Activated naive CD8-positive, alpha-beta T cell treated with anti-CD3 and anti-CD28 coated beads, Interleukin-2, amount 50 U/mL, for 24 hours (primary cell): ENCODE results near the gene AMOTL1.

ENCODE experiments used
- ATAC-seq: fragments of 150-1000 bp; cut with Tn5 transposase; one replicate; pipeline ENCODE4 v1.10.0; 2021
- DNase-seq: peaks from one replicate; pipeline ENCODE4 v3.0.0; 2021
- H3K27ac Mint-ChIP-seq: one replicate; pipeline ENCODE4 v1.8.0; 2021; ENCODE audit warnings: mild to moderate bottlenecking, mixed read lengths
- H3K27me3 Mint-ChIP-seq: one replicate; pipeline ENCODE4 v1.8.0; 2021; ENCODE audit warnings: mixed read lengths
- H3K36me3 Mint-ChIP-seq: one replicate; pipeline ENCODE4 v1.8.0; 2021; ENCODE audit warnings: low read depth, mixed read lengths
- H3K4me1 Mint-ChIP-seq: one replicate; pipeline ENCODE4 v1.8.0; 2021; ENCODE audit warnings: mixed read lengths
- H3K4me3 Mint-ChIP-seq: one replicate; pipeline ENCODE4 v1.8.0; 2021; ENCODE audit warnings: mild to moderate bottlenecking, moderate library complexity, mixed read lengths
- H3K9me3 Mint-ChIP-seq: one replicate; pipeline ENCODE4 v1.8.0; 2021; ENCODE audit warnings: mixed read lengths

AMOTL1 gene

DNA sequence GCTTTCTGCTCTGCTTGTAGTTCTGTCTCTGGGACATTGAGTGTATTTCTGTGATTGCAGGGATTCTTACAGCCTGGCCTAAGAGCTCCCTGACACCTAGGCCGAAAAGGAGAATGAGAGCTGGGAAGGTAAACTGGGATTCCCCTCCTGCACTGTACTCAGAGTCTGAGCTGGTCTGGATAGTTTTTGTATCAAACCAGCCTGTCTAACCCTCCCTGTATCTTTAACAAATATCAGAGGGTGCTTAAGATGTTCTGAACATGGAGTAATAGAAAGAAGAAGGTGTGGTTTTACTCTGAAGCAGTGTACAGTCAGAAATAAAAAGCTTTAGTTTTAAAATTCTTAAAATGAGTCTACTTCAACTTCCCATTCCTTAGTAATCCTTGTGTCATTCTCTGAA is 57.3 kb downstream of the AMOTL1 start:
- Mint-ChIP-seq H3K27me3 (no peaks in the 10 kb centered on the region), H3K36me3 (no peaks in the 10 kb centered on the region), H3K27ac (no peak overlapping the region), H3K9me3 (no peaks in the 10 kb centered on the region), H3K4me1 (no peaks in the 10 kb centered on the region), H3K4me3 (no peak overlapping the region)
- ATAC-seq (no peak), DNase-seq (no peak)

DNA sequence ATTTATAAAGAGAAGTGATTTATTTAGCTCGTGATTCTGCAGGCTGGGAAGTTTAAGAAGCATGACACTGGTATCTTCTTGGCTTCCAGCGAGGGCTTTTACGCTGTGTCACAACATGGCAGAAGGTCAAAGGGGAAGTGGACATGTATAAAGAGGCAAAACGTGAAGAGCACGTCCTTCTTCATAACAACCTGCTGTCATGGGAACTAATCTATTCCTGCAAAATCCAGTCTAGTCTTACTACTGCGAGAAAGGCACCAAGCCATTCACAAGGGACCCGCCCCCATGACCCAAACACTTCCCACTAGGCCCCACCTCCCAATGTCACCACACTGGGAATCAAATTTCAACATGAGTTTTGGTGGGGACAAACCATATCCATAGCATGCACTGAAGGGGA is 58.3 kb downstream of the AMOTL1 start:
- H3K27ac Mint-ChIP-seq: no peak overlapping the region
- ATAC-seq (no peak), DNase-seq (no peak)
- H3K4me3 Mint-ChIP-seq: no peak overlapping the region
- H3K27me3 Mint-ChIP-seq: no peaks in the 10 kb centered on the region
- H3K9me3 Mint-ChIP-seq: no peaks in the 10 kb centered on the region
- no peaks in the 10 kb centered on the region for H3K36me3 Mint-ChIP-seq
- no peaks in the 10 kb centered on the region for H3K4me1 Mint-ChIP-seq

DNA sequence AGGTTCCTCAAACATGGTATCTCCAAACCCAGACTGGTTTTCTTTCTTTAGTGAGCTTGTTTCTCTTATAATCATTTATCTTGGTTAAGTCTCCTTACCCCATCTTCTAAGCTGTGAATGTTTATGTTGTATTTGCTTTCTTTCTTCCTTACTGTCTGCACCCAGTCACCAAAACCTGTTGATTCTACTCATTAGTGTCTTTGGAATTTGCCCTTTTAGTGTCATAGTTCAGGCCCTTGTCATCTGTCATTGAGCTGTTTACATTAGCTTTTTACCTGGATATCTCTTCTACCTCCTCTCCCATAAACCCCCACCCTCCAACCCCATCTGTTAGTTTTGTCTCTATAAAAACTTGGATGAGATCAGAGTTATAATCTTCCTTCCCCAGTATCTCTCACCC is 59.9 kb downstream of the AMOTL1 start:
- Mint-ChIP-seq H3K4me3 (no peak overlapping the region), H3K27ac (no peak overlapping the region), H3K36me3 (no peaks in the 10 kb centered on the region), H3K9me3 (no peaks in the 10 kb centered on the region), H3K27me3 (no peaks in the 10 kb centered on the region), H3K4me1 (no peaks in the 10 kb centered on the region)
- ATAC-seq: no peak
- DNase-seq: no peak

DNA sequence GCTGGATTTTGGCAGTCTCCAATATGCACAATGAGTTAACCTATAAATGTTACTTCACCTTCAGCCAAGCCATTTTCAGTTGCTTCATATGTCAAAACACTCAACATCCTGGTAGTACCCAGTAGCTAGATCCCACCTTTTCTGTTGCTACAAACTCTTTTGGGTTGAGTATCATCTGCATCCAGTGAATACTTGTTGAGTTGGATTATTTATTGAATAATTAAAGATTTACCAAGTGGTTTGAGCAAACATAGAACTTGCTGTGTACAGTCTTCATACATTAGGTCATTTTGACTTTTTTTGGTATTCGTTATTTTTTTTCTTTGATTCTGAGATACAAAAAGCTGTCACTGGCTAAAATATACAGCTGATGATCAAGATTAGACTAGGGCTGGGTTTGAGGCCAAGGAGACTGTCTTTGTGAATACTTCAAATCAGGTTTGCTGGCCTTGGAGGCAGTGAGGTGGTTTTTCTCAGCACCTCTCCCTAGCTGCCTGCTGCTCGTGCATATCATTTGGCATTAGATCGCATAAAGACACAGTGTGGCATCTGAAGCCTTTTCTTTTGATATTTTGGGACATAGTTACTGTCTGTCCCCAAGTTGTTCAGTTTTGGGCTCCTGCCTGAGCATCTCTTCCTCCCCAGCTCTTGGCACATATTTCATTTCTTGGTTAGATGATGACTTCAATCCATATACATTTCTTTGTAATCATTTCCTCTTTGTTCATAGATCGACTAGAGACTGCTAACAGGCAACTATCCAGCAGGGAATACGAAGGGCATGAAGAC is 62.8 kb downstream of the AMOTL1 start:
- no peak for ATAC-seq
- H3K4me3 Mint-ChIP-seq: no peak overlapping the region
- H3K27ac Mint-ChIP-seq: no peak overlapping the region
- H3K9me3 Mint-ChIP-seq: no peaks in the 10 kb centered on the region
- DNase-seq: no peak
- H3K4me1 Mint-ChIP-seq: no peaks in the 10 kb centered on the region
- H3K36me3 Mint-ChIP-seq: no peaks in the 10 kb centered on the region
- H3K27me3 Mint-ChIP-seq: no peaks in the 10 kb centered on the region

DNA sequence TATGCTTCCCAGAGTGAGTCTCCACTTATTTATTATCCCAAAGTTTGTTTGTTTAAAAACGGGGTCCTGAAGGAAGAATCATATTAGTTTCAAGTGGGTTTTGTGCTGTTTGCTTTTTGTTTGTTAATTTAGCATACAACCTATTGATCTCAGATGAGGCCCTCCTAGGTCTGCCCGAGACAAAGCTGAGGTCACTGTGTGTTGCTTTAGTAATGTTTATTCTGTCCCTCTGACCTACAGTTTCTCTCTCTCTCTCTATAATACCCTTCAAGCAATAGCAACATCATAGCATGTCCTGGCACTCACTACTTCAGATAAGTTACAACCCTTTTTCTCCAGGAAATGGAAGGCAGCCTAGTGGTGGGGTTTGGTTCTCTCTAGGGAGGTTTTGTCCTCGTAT is 63.4 kb downstream of the AMOTL1 start:
- no peak for ATAC-seq
- no peaks in the 10 kb centered on the region for H3K4me1 Mint-ChIP-seq
- no peaks in the 10 kb centered on the region for H3K27me3 Mint-ChIP-seq
- no peak overlapping the region for H3K4me3 Mint-ChIP-seq
- H3K9me3 Mint-ChIP-seq: no peaks in the 10 kb centered on the region
- no peak for DNase-seq
- H3K27ac Mint-ChIP-seq: no peak overlapping the region
- H3K36me3 Mint-ChIP-seq: no peaks in the 10 kb centered on the region

DNA sequence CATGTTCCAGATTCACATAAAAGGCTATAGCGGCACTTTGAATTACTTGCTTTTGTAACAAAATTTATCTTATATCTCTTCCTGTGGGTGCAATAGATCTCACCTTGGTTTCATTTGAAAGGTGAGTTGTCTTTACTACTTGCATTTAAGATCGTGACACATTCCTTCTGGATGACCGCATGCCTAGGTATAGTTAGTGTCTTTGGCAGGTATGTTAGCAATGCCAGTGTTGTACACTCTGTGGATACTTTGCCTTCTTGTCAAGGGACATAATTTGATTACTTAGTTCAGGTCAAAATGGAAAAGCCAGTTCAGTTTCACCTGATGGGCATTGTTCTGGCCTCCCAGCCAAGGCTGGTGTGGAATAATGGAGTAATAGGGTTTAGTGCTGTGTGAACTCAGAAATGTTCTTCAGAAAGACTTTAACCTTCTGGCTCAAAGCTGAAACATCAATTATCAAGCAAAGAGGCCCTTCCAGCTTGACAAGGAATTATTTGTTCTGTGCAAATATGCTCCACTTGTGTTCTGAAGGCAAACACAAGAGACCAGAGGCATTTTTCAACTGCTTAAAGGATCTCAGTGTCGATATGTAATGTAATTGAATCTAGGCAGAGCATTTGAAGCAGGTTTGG is 64.6 kb downstream of the AMOTL1 start:
- Mint-ChIP-seq H3K27me3 (no peaks in the 10 kb centered on the region), H3K36me3 (no peaks in the 10 kb centered on the region), H3K27ac (no peak overlapping the region), H3K4me3 (no peak overlapping the region), H3K4me1 (no peaks in the 10 kb centered on the region), H3K9me3 (no peaks in the 10 kb centered on the region)
- DNase-seq (no peak), ATAC-seq (no peak)

DNA sequence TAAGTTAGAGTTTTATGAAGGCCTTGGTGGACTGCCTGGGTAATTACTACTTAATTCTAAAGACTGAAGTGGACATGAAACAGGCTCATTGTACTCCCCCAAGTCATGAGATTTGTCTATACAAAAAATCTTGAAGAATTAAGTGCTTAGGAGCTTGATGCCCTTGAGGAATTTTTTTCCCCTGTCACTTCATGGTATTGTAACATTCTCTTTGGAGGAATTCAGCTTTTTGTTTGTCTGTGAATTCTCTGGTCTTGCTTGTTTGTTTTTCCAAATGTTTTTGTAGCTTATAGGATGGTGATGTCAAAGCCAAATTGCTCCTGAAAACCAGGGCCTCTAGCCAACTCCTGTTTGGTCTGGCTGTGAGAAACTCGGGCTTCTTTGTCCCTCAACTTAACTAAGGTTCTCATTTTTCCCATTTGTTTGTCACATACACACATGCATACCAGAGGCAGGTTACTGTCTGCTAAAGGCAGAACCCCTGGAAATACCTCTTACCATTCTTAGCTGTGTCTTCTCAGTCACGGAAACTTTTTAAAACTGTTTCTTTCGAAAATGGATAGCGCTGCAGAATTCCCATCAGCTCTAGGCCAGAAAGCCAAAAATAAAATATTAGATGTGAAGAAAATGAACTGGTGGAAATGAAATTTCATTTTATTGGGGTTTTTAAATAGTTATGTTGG is 66.9 kb downstream of the AMOTL1 start:
- H3K4me3 Mint-ChIP-seq: no peak overlapping the region
- no peaks in the 10 kb centered on the region for H3K4me1 Mint-ChIP-seq
- no peak overlapping the region for H3K27ac Mint-ChIP-seq
- no peaks in the 10 kb centered on the region for H3K36me3 Mint-ChIP-seq
- DNase-seq: no peak
- no peaks in the 10 kb centered on the region for H3K27me3 Mint-ChIP-seq
- no peak for ATAC-seq
- H3K9me3 Mint-ChIP-seq: no peaks in the 10 kb centered on the region

DNA sequence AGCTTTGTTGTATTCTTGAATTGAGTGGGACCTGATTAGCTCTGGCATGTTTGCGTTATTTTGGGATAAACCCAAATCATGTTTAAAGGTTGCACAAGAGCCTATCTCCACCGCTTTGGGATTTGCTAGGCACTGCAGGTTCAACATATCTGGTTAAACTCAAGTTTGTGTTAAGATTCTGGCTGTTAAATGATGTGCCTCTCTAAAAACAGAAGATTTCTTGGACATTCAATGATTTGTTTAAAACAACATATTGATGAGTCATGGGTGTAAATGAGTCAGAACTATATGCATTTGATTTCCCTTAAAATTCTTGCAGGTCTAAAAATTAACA is 67.4 kb downstream of the AMOTL1 start:
- H3K9me3 Mint-ChIP-seq: no peaks in the 10 kb centered on the region
- no peak overlapping the region for H3K27ac Mint-ChIP-seq
- H3K27me3 Mint-ChIP-seq: no peaks in the 10 kb centered on the region
- DNase-seq (no peak), ATAC-seq (no peak)
- no peak overlapping the region for H3K4me3 Mint-ChIP-seq
- no peaks in the 10 kb centered on the region for H3K36me3 Mint-ChIP-seq
- H3K4me1 Mint-ChIP-seq: no peaks in the 10 kb centered on the region

DNA sequence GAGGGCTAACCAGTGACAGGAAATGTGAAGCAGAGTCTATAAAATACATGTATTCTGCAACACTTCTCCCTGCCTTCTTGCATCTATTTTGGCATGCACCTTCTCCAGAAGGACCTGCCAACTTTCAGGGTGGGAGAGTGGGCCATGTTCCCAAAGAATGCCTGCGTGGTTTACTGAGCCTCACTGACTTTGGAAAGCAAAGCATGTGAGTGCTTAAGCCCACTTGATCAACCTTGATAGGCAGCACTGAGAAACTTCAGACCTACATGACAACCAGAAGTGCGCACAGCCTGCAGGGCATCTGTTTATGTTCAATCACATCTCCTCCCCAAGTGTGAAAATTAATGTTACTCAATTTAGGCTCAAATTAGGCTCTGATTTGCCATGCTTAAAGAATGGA is 69.2 kb downstream of the AMOTL1 start:
- no peak overlapping the region for H3K4me3 Mint-ChIP-seq
- no peak overlapping the region for H3K27ac Mint-ChIP-seq
- no peak for ATAC-seq
- no peaks in the 10 kb centered on the region for H3K4me1 Mint-ChIP-seq
- no peaks in the 10 kb centered on the region for H3K27me3 Mint-ChIP-seq
- H3K36me3 Mint-ChIP-seq: no peaks in the 10 kb centered on the region
- DNase-seq: no peak
- H3K9me3 Mint-ChIP-seq: no peaks in the 10 kb centered on the region

DNA sequence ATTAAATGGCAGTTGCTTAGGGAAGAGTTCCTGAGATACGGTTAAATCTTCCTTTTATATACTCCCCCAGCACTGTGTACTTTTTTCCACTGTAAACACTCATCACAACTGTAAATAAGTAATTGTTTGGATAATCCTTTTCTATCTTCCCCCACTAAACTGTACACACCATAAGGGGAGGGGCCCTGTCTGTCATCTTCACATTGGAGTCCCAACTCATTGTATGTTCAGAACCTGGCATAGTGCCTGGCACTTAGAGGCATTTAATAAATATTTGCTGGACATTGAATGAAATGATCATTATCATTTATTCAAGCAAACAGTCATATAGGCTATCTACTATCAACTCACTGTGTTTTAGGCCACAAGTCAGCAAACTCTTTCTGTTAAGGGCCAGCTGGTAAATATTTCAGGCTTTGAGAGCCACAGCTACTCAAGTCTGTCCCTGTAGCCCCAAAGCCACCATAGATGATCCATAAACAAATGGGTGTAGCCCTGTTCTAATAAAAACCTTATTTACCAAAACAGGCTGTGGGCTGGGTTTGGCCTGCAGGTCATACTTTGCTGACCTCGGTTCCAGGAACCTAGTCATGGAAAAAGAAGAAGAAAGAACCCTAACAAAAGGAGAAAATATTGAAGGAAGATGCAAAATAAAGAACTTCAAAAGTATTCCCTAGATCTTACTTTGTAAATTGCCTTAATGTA is 70.0 kb downstream of the AMOTL1 start:
- ATAC-seq (no peak), DNase-seq (no peak)
- H3K9me3 Mint-ChIP-seq: no peaks in the 10 kb centered on the region
- H3K4me3 Mint-ChIP-seq: no peak overlapping the region
- H3K4me1 Mint-ChIP-seq: no peaks in the 10 kb centered on the region
- H3K27me3 Mint-ChIP-seq: no peaks in the 10 kb centered on the region
- no peak overlapping the region for H3K27ac Mint-ChIP-seq
- H3K36me3 Mint-ChIP-seq: no peaks in the 10 kb centered on the region

DNA sequence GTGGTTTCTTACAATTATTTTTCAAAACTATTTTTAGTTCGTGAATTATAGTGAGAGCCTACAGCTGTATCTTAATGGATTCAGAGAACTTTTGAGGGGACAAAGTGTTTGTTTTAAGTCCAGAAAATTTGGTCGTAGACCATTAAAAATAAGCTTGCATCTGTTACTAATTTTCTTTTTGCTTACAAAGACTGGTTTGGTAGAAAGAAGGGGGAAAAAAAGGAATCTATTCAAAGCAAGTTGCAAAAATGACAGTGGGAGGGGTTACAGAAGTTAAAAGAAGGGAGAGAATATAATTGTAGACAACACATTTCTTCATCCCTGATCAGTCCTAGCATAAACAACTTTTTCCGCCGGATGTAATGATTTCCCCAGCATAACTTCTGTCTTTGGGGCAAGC is 72.1 kb downstream of the AMOTL1 start:
- H3K27me3 Mint-ChIP-seq: no peaks in the 10 kb centered on the region
- H3K4me1 Mint-ChIP-seq: no peaks in the 10 kb centered on the region
- H3K4me3 Mint-ChIP-seq: no peak overlapping the region
- no peak overlapping the region for H3K27ac Mint-ChIP-seq
- DNase-seq (no peak), ATAC-seq (no peak)
- no peaks in the 10 kb centered on the region for H3K9me3 Mint-ChIP-seq
- H3K36me3 Mint-ChIP-seq: no peaks in the 10 kb centered on the region

DNA sequence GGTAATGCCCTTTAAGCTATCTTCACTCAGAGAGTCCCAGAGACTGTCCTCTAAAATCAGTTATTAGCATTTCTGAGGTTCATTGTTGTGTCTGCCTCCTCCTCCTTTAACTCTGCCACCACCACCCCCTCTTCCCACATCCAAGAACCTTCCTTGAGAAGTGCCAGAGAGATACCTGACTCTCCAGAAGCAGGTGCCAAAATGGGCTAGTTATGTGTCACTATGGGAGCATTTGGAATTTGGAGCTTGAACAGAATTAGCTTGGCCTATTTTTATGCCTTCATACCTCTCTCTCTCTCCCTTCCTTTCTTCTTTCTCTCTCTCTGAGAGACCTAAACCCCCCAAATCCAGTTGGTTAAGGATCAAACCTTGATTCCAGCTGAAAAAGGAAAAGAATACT is 75.9 kb downstream of the AMOTL1 start:
- H3K4me3 Mint-ChIP-seq: no peak overlapping the region
- no peaks in the 10 kb centered on the region for H3K36me3 Mint-ChIP-seq
- H3K4me1 Mint-ChIP-seq: no peaks in the 10 kb centered on the region
- DNase-seq (no peak), ATAC-seq (no peak)
- H3K27ac Mint-ChIP-seq: no peak overlapping the region
- no peaks in the 10 kb centered on the region for H3K9me3 Mint-ChIP-seq
- no peaks in the 10 kb centered on the region for H3K27me3 Mint-ChIP-seq

DNA sequence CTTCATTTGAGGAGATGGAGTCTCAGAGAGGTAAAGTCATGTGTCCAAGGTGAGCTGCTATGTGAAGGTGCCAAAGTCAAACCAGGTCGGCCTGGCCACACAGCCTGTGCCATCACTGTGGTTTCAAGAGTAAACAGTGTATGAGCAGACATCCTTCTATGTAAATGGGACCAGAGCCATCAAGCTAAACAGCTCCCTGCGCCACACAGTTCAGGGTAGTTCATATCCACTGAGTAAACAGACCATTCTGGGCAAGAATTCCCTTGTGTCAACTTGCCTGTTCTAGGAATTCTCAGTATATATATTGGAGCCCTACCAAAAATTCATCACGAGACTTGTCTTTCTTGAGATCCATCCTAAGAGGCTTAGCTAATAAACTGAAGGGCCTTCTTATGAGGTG is 77.5 kb downstream of the AMOTL1 start:
- Mint-ChIP-seq H3K36me3 (peaks cover 2% of the 10 kb centered on the region), H3K4me3 (no peak overlapping the region), H3K4me1 (no peaks in the 10 kb centered on the region), H3K27ac (no peak overlapping the region), H3K9me3 (no peaks in the 10 kb centered on the region), H3K27me3 (no peaks in the 10 kb centered on the region)
- no peak for ATAC-seq
- no peak for DNase-seq

DNA sequence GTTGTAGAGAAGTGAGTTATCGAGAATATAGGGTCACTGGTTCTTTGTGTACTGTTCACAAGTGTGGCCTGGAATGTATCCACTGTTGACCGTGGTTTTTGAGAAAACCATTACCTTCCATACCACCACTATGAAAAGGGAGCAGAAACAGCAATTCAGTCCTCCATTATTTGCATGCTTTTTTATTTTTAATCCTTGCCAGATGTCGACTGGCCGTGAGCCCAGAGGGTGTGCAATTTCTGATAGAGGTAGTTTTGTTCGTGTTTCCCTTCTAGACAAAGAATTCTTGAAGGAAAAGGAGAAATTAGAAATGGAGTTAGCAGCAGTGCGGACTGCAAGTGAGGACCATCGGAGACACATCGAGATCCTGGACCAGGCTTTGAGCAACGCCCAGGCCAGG is 81.7 kb downstream of the AMOTL1 start:
- Mint-ChIP-seq H3K27me3 (no peaks in the 10 kb centered on the region), H3K4me1 (no peaks in the 10 kb centered on the region), H3K9me3 (no peaks in the 10 kb centered on the region), H3K4me3 (no peak overlapping the region), H3K27ac (no peak overlapping the region), H3K36me3 (peaks cover 2% of the 10 kb centered on the region)
- DNase-seq (no peak), ATAC-seq (no peak)
